H1 (cell line): Measurements from ENCODE around the gene FAM3B. TPM values are rescaled to one million over a fixed set of nuclear protein-coding genes. Genes with fewer than 3 reads are reported as not detected.

ENCODE experiments used
- EP300 ChIP-seq, 2 experiments: IDR thresholded peaks; 1 replicate in 1 of 2; 2 replicates in 1 of 2; pipeline ENCODE4 v1.6.1; 2011 to 2012; ENCODE audit warnings: low read depth in 2 of 2, low read length in 2 of 2, mild to moderate bottlenecking in 2 of 2, borderline replicate concordance in 1 of 2, inconsistent platforms in 1 of 2, moderate library complexity in 1 of 2
- FOSL1 ChIP-seq: IDR thresholded peaks from 2 replicates; pipeline ENCODE4 v1.6.1; 2011; ENCODE audit warnings: mild to moderate bottlenecking, low read depth, low read length, moderate library complexity; ENCODE audit not compliant: insufficient read depth
- polyA plus RNA-seq, 7 experiments: library from polyadenylated mRNA; depleted of rRNA in 3 of 7; stranded (reverse) in 5 of 7; unstranded in 2 of 7; fragments of >200 nt in 5 of 7; fragments of 200-250 nt in 2 of 7; gene quantifications; 1 replicate in 5 of 7; 2 replicates in 1 of 7; 4 replicates in 1 of 7; pipeline versions ENCODE4 v1.2.1 to v1.2.3, GENCODE V29; 2011 to 2013; ENCODE audit warnings: missing spikeins in 2 of 7, mixed read lengths in 2 of 7
- total RNA-seq: library from RNA; stranded (reverse); fragmentation: NEBNext Ultra II Directional; extraction: Animal tissue kit (Norgen Biotek cat#: 25700); gene quantifications from 2 replicates; pipeline ENCODE4 v1.2.1, GENCODE V29; 2021

The FAM3B gene
- total and polyA plus RNA-seq, 2 of the 8 experiments (the other 6 are each of a cell fraction or from before 2014, with no cell fraction given), result 2.0 TPM

- no peak for TF ChIP-seq FOSL1
- no peak for TF ChIP-seq EP300 (IDR thresholded peaks at IDR 0.05; ENCODE audit: borderline replicate concordance in 1 of 2, low read depth in 2 of 2, low read length in 2 of 2)
Measured at GRCh38 chr21:41375875-41376274, 59.3 kb downstream of the FAM3B start (continued).
